Liver (tissue), 3 donors: ENCODE data around the gene CELF4.

Experiments
- CTCF ChIP-seq: fragments of 150-350 bp; IDR thresholded peaks from 2 replicates; pipeline ENCODE4 v1.5.1; 2017; ENCODE audit warnings: improper control_type of control experiment, low read depth, low read length; ENCODE audit not compliant: missing input control
- FOXA1 ChIP-seq: IDR thresholded peaks from 2 replicates; pipeline ENCODE4 v1.6.1; 2016; ENCODE audit warnings: antibody characterized with exemption
- JUND ChIP-seq, 2 donors: IDR thresholded peaks; 2 replicates each; pipeline ENCODE4 v1.6.1; 2016; ENCODE audit warnings: antibody characterized with exemption in 2 of 2
- RAD21 ChIP-seq, 2 donors: IDR thresholded peaks; 2 replicates each; pipeline ENCODE4 v1.6.1; 2016; ENCODE audit warnings: antibody characterized with exemption in 2 of 2, mild to moderate bottlenecking in 2 of 2
- REST ChIP-seq: IDR thresholded peaks from 2 replicates; pipeline ENCODE4 v1.6.1; 2016; ENCODE audit warnings: antibody characterized with exemption, mild to moderate bottlenecking
- RXRA ChIP-seq, 2 donors: IDR thresholded peaks; 2 replicates each; pipeline ENCODE4 v1.6.1; 2017 to 2018; ENCODE audit warnings: antibody characterized with exemption in 2 of 2, mild to moderate bottlenecking in 1 of 2
- SP1 ChIP-seq: IDR thresholded peaks from 2 replicates; pipeline ENCODE4 v1.6.1; 2018; ENCODE audit warnings: antibody characterized with exemption, mild to moderate bottlenecking
- ZBTB33 ChIP-seq: IDR thresholded peaks from 2 replicates; pipeline ENCODE4 v1.6.1; 2016; ENCODE audit warnings: antibody characterized with exemption
- donor health status: healthy.
- donor health status: healthy.

GRCh38 chr18:37532917-37533316 lies 32.7 kb downstream of the CELF4 start:
- TF ChIP-seq FOXA1, result no peak
- no peak for TF ChIP-seq RXRA (IDR thresholded peaks at IDR 0.05)
- no peak for TF ChIP-seq CTCF
- no peak for TF ChIP-seq SP1
- no peak for TF ChIP-seq JUND (IDR thresholded peaks at IDR 0.05)
- TF ChIP-seq RAD21 (IDR thresholded peaks at IDR 0.05), result no peak
- no peak for TF ChIP-seq REST
- TF ChIP-seq ZBTB33, result no peak
